HEK293 (cell line): ENCODE data around the gene MBD3L5.

ENCODE experiments used
- CTCF ChIA-PET: fragments of 350-600 bp; formaldehyde crosslinking; extraction: SDS; loops from one replicate; lab custom pipeline; 2021; ENCODE audit warnings: antibody characterized with exemption; lab: Yijun Ruan, JAX
- POLR2A ChIA-PET: fragments of 300-600 bp; formaldehyde crosslinking; extraction: SDS; loops from one replicate; lab custom pipeline; 2020; ENCODE audit warnings: antibody characterized with exemption, inconsistent platforms; lab: Yijun Ruan, JAX
- H3K27ac ChIP-seq: fragments of 200-500 bp; sonication (Bioruptor generic); 2 replicates; pipeline ENCODE4 v1.5.1; 2014; ENCODE audit warnings: low read depth, low read length, control low read depth, inconsistent platforms; ENCODE audit errors: extremely low read depth
- H3K36me3 ChIP-seq, 2 experiments: fragments of 200-500 bp in 1 of 2; sonication (Bioruptor generic) in 1 of 2; 1 replicate in 1 of 2; 2 replicates in 1 of 2; pipeline ENCODE4 v1.5.1; 2014 to 2017; ENCODE audit warnings: inconsistent platforms in 2 of 2, low read length in 2 of 2; ENCODE audit not compliant: control insufficient read depth in 2 of 2, insufficient read depth in 1 of 2
- H3K4me1 ChIP-seq: fragments of 200-500 bp; sonication (Bioruptor generic); 2 replicates; pipeline ENCODE4 v1.5.1; 2014; ENCODE audit warnings: mild to moderate bottlenecking, low read length, inconsistent platforms; ENCODE audit not compliant: control insufficient read depth, insufficient read depth
- H3K4me3 ChIP-seq: 2 replicates; pipeline ENCODE4 v1.5.1; 2011; ENCODE audit warnings: low read depth, mild to moderate bottlenecking, control low read depth, low read length, moderate library complexity
- H3K9me3 ChIP-seq: fragments of 200-500 bp; sonication (Bioruptor generic); 2 replicates; pipeline ENCODE4 v1.5.1; 2014; ENCODE audit warnings: low read depth, low read length, inconsistent platforms; ENCODE audit not compliant: control insufficient read depth, insufficient read depth
- FEZF1 ChIP-seq: fragments of 450-650 bp; formaldehyde crosslinking; IDR thresholded peaks from 2 replicates; pipeline ENCODE4 v1.5.1; 2016; ENCODE audit warnings: missing biosample characterization, missing genetic modification characterization
- GLIS1 ChIP-seq: fragments of 450-650 bp; formaldehyde crosslinking; IDR thresholded peaks from 2 replicates; pipeline ENCODE4 v1.5.1; 2016; ENCODE audit warnings: missing biosample characterization, missing genetic modification characterization
- KLF16 ChIP-seq: fragments of 450-650 bp; formaldehyde crosslinking; IDR thresholded peaks from 2 replicates; pipeline ENCODE4 v1.5.1; 2017; ENCODE audit warnings: missing biosample characterization, missing genetic modification characterization
- KLF8 ChIP-seq: fragments of 450-650 bp; formaldehyde crosslinking; IDR thresholded peaks from 2 replicates; pipeline ENCODE4 v1.5.1; 2016; ENCODE audit warnings: missing biosample characterization, missing genetic modification characterization
- OVOL3 ChIP-seq: fragments of 450-650 bp; formaldehyde crosslinking; IDR thresholded peaks from 2 replicates; pipeline ENCODE4 v1.5.1; 2016; ENCODE audit warnings: missing biosample characterization, missing genetic modification characterization
- SP2 ChIP-seq: fragments of 450-650 bp; formaldehyde crosslinking; IDR thresholded peaks from 2 replicates; pipeline ENCODE4 v1.5.1; 2016; ENCODE audit warnings: missing biosample characterization, missing genetic modification characterization
- ZBTB48 ChIP-seq: fragments of 450-650 bp; formaldehyde crosslinking; IDR thresholded peaks from 2 replicates; pipeline ENCODE4 v1.5.1; 2016; ENCODE audit warnings: missing biosample characterization, missing genetic modification characterization
- ZBTB8A ChIP-seq: fragments of 450-650 bp; formaldehyde crosslinking; IDR thresholded peaks from 2 replicates; pipeline ENCODE4 v1.5.1; 2016; ENCODE audit warnings: missing biosample characterization, missing genetic modification characterization
- ZNF16 ChIP-seq: fragments of 450-650 bp; formaldehyde crosslinking; IDR thresholded peaks from 2 replicates; pipeline ENCODE4 v1.5.1; 2016; ENCODE audit warnings: low read depth, missing biosample characterization, missing genetic modification characterization
- ZNF202 ChIP-seq: fragments of 450-650 bp; formaldehyde crosslinking; IDR thresholded peaks from 2 replicates; pipeline ENCODE4 v1.5.1; 2016; ENCODE audit warnings: missing biosample characterization, missing genetic modification characterization, borderline replicate concordance
- ZNF292 ChIP-seq: fragments of 450-650 bp; formaldehyde crosslinking; IDR thresholded peaks from 2 replicates; pipeline ENCODE4 v1.5.1; 2016; ENCODE audit warnings: low read depth, missing biosample characterization, missing genetic modification characterization, borderline replicate concordance
- ZNF324 ChIP-seq: fragments of 450-650 bp; formaldehyde crosslinking; IDR thresholded peaks from 2 replicates; pipeline ENCODE4 v1.5.1; 2016; ENCODE audit warnings: missing biosample characterization, missing genetic modification characterization
- ZNF394 ChIP-seq: fragments of 450-650 bp; formaldehyde crosslinking; IDR thresholded peaks from 2 replicates; pipeline ENCODE4 v1.5.1; 2016; ENCODE audit warnings: missing biosample characterization, missing genetic modification characterization, mild to moderate bottlenecking, moderate library complexity, borderline replicate concordance
- ZNF423 ChIP-seq: fragments of 450-650 bp; formaldehyde crosslinking; IDR thresholded peaks from 2 replicates; pipeline ENCODE4 v1.5.1; 2016; ENCODE audit warnings: missing biosample characterization, missing genetic modification characterization
- ZNF555 ChIP-seq: fragments of 450-650 bp; formaldehyde crosslinking; conservative IDR thresholded peaks from 2 replicates; pipeline ENCODE4 v1.5.1; 2017; ENCODE audit warnings: missing biosample characterization, mild to moderate bottlenecking, missing genetic modification characterization, inconsistent platforms
- ZNF585B ChIP-seq: fragments of 450-650 bp; formaldehyde crosslinking; IDR thresholded peaks from 2 replicates; pipeline ENCODE4 v1.5.1; 2016; ENCODE audit warnings: missing biosample characterization, missing genetic modification characterization
- ZNF623 ChIP-seq: fragments of 450-650 bp; formaldehyde crosslinking; IDR thresholded peaks from 2 replicates; pipeline ENCODE4 v1.5.1; 2016; ENCODE audit warnings: missing biosample characterization, missing genetic modification characterization
- ZNF626 ChIP-seq: fragments of 450-650 bp; sonication (Bioruptor Pico); formaldehyde crosslinking; IDR thresholded peaks from 2 replicates; pipeline ENCODE4 v1.5.1; 2018; ENCODE audit warnings: missing biosample characterization, missing genetic modification characterization, inconsistent platforms
- ZNF747 ChIP-seq: fragments of 450-650 bp; formaldehyde crosslinking; IDR thresholded peaks from 2 replicates; pipeline ENCODE4 v1.5.1; 2016; ENCODE audit warnings: missing biosample characterization, missing genetic modification characterization
- ZNF791 ChIP-seq: fragments of 450-650 bp; formaldehyde crosslinking; IDR thresholded peaks from 2 replicates; pipeline ENCODE4 v1.5.1; 2016; ENCODE audit warnings: missing biosample characterization, missing genetic modification characterization
- TF ChIP-seq, protein P1 (sequence below): fragments of 450-650 bp; formaldehyde crosslinking; IDR thresholded peaks from 2 replicates; pipeline ENCODE4 v1.5.1; 2016; ENCODE audit warnings: missing biosample characterization, missing genetic modification characterization
- TF ChIP-seq, protein P2 (sequence below): fragments of 450-650 bp; formaldehyde crosslinking; IDR thresholded peaks from 2 replicates; pipeline ENCODE4 v1.5.1; 2016; ENCODE audit warnings: missing biosample characterization, missing genetic modification characterization
- TF ChIP-seq, protein P3 (sequence below): fragments of 450-650 bp; formaldehyde crosslinking; IDR thresholded peaks from 2 replicates; pipeline ENCODE4 v1.5.1; 2017; ENCODE audit warnings: missing biosample characterization, missing genetic modification characterization
- TF ChIP-seq, protein P4 (sequence below): fragments of 450-650 bp; formaldehyde crosslinking; IDR thresholded peaks from 2 replicates; pipeline ENCODE4 v1.5.1; 2017; ENCODE audit warnings: missing biosample characterization, missing genetic modification characterization
- TF ChIP-seq, protein P5 (sequence below): fragments of 450-650 bp; formaldehyde crosslinking; optimal IDR thresholded peaks from 2 replicates; pipeline ENCODE3; 2016; ENCODE audit warnings: missing biosample characterization, mild to moderate bottlenecking, missing genetic modification characterization

MBD3L5 gene

DNA sequence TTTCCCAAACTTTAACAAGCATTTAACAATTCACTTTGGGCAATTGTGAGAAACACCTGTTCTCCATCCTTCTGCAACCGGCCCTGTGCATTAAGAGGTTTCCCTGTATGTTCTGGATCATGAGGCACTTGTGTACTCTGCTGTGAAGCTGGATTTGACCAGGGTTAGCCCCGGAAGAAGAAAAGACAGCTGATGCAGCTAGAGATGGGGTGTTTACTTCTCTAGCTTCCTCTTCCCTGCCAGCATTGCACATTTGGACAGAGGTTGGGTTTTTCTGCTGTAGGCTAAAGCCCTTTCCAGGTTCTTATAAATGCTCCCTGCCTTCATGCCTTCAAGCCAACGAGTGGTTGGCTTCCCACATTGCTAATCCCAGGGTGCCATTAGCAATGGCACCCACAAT is 30.0 kb upstream of the MBD3L5 start (continued):
- TF ChIP-seq GLIS1: no peak
- no peak for TF ChIP-seq KLF8
- TF ChIP-seq ZNF394 (tag by site-specific recombination): no peak
- TF ChIP-seq ZNF626 (tag by site-specific recombination): no peak
- TF ChIP-seq ZBTB48: no peak
- no peak for TF ChIP-seq ZNF16 (tag by site-specific recombination)

DNA sequence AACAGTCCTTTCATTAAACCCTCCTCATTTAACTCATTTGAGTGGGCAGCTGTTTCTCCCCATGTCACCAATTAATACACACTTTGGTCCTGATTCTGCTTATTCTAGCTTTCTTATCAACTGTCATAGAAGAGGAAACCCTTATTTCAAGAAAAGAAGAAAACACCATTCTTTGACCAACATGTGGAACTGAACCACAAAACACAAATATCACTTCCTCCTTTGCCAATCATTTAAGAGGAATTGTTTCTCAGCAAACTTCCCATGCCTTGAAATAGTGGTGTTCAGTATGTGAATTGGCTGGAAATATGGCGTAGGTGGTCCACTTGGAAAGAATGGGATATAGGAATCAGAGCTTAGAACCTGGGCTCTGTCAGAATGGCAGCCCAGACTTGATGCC is 29.6 kb upstream of the MBD3L5 start:
- TF ChIP-seq, protein P1, sequence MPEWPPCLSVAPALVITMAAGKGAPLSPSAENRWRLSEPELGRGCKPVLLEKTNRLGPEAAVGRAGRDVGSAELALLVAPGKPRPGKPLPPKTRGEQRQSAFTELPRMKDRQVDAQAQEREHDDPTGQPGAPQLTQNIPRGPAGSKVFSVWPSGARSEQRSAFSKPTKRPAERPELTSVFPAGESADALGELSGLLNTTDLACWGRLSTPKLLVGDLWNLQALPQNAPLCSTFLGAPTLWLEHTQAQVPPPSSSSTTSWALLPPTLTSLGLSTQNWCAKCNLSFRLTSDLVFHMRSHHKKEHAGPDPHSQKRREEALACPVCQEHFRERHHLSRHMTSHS (tag by site-specific recombination): no peak
- TF ChIP-seq, protein P2, sequence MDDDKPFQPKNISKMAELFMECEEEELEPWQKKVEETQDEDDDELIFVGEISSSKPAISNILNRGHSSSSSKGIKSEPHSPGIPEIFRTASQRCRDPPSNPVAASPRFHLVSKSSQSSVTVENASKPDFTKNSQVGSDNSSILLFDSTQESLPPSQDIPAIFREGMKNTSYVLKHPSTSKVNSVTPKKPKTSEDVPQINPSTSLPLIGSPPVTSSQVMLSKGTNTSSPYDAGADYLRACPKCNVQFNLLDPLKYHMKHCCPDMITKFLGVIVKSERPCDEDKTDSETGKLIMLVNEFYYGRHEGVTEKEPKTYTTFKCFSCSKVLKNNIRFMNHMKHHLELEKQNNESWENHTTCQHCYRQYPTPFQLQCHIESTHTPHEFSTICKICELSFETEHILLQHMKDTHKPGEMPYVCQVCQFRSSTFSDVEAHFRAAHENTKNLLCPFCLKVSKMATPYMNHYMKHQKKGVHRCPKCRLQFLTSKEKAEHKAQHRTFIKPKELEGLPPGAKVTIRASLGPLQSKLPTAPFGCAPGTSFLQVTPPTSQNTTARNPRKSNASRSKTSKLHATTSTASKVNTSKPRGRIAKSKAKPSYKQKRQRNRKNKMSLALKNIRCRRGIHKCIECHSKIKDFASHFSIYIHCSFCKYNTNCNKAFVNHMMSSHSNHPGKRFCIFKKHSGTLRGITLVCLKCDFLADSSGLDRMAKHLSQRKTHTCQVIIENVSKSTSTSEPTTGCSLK (tag by site-specific recombination): no peak
- TF ChIP-seq ZNF292 (no peak), ZNF555 (tag by site-specific recombination) (no peak), ZBTB8A (tag by site-specific recombination) (no peak), ZNF585B (tag by site-specific recombination) (no peak), ZNF623 (tag by site-specific recombination) (no peak), KLF16 (tag by site-specific recombination) (no peak), ZNF324 (tag by site-specific recombination) (no peak), ZNF423 (tag by site-specific recombination) (no peak), ZNF202 (tag by site-specific recombination) (no peak), FEZF1 (tag by site-specific recombination) (no peak), SP2 (tag by site-specific recombination) (no peak), ZNF791 (tag by site-specific recombination) (no peak), ZNF747 (tag by site-specific recombination) (no peak), OVOL3 (no peak)
- TF ChIP-seq, protein P3, sequence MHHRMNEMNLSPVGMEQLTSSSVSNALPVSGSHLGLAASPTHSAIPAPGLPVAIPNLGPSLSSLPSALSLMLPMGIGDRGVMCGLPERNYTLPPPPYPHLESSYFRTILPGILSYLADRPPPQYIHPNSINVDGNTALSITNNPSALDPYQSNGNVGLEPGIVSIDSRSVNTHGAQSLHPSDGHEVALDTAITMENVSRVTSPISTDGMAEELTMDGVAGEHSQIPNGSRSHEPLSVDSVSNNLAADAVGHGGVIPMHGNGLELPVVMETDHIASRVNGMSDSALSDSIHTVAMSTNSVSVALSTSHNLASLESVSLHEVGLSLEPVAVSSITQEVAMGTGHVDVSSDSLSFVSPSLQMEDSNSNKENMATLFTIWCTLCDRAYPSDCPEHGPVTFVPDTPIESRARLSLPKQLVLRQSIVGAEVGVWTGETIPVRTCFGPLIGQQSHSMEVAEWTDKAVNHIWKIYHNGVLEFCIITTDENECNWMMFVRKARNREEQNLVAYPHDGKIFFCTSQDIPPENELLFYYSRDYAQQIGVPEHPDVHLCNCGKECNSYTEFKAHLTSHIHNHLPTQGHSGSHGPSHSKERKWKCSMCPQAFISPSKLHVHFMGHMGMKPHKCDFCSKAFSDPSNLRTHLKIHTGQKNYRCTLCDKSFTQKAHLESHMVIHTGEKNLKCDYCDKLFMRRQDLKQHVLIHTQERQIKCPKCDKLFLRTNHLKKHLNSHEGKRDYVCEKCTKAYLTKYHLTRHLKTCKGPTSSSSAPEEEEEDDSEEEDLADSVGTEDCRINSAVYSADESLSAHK (tag by site-specific recombination): no peak
- TF ChIP-seq, protein P4, sequence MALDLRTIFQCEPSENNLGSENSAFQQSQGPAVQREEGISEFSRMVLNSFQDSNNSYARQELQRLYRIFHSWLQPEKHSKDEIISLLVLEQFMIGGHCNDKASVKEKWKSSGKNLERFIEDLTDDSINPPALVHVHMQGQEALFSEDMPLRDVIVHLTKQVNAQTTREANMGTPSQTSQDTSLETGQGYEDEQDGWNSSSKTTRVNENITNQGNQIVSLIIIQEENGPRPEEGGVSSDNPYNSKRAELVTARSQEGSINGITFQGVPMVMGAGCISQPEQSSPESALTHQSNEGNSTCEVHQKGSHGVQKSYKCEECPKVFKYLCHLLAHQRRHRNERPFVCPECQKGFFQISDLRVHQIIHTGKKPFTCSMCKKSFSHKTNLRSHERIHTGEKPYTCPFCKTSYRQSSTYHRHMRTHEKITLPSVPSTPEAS (tag by site-specific recombination): no peak
- TF ChIP-seq, protein P5, sequence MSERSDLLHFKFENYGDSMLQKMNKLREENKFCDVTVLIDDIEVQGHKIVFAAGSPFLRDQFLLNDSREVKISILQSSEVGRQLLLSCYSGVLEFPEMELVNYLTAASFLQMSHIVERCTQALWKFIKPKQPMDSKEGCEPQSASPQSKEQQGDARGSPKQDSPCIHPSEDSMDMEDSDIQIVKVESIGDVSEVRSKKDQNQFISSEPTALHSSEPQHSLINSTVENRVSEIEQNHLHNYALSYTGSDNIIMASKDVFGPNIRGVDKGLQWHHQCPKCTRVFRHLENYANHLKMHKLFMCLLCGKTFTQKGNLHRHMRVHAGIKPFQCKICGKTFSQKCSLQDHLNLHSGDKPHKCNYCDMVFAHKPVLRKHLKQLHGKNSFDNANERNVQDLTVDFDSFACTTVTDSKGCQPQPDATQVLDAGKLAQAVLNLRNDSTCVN (tag by site-specific recombination): no peak
- H3K4me3 ChIP-seq: no peak overlapping the region
- no peaks in the 10 kb centered on the region for H3K9me3 ChIP-seq
- POLR2A ChIA-PET: interaction anchor here (0.5 kb wide), 1 partner anchor 138 kb away, joined by 5 read pairs; no protein-coding TSS in a partner anchor
- H3K27ac ChIP-seq: no peak overlapping the region
- no peaks in the 10 kb centered on the region for H3K4me1 ChIP-seq
- no peaks in the 10 kb centered on the region for H3K36me3 ChIP-seq
- CTCF ChIA-PET: interaction anchor here (0.6 to 1.2 kb wide), 2 partner anchors 12 to 1543 kb away, joined by 3 to 5 read pairs; no protein-coding TSS in a partner anchor
